ENCODE results near the gene NQO1. TPM values are rescaled to one million over a fixed set of nuclear protein-coding genes. Genes with fewer than 3 reads are reported as not detected.

The NQO1 gene
- total and polyA plus RNA-seq, 9 of the 15 experiments (the other 6 are each of a cell fraction or from before 2014, with no cell fraction given): 96.7 to 198 (median 122) TPM

DNA sequence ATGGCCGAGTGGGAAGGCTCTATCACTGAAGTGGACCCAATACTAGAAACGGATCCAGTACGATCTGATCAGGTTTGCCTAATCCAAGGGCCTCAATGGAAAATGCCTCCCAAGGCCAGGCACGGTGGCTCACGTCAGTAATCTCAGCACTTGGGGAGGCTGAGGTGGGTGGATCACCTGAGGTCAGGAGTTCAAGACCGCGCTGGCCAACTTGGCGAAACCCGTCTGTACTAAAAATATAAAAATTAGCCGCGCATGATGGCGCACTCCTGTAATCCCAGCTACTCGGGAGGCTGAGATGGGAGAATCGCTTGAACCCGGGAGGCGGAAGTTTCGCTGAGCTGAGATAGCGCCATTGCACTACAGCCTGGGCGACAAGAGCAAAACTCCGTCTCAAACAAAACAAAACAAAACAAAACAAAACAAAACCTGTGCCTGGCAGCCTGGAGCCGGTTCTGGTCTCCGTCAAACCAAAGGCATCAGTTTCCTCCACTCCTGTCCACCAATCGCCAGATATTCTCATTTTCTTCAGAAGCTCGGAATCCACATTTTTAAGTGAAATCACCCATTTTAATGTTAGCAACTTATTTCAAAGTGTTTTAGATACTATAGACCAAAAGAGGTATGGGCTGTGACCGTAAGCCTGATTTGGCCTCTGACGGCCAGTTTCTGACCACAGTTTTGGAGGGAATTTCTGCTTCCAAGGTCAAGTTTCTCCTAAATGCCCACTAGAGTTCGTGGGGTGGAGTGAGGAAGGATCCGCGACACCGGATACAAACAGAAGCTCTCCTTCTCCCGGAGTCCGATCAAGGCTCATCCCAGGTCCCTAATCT is 664 bp downstream of the NQO1 start (continued):
- TF ChIP-seq, protein P1, sequence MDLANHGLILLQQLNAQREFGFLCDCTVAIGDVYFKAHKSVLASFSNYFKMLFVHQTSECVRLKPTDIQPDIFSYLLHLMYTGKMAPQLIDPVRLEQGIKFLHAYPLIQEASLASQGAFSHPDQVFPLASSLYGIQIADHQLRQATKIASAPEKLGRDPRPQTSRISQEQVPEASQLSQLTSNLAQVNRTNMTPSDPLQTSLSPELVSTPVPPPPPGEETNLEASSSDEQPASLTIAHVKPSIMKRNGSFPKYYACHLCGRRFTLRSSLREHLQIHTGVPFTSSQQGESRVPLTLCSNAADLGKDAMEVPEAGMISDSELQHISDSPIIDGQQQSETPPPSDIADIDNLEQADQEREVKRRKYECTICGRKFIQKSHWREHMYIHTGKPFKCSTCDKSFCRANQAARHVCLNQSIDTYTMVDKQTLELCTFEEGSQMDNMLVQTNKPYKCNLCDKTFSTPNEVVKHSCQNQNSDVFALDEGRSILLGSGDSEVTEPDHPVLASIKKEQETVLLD (IDR thresholded peaks at IDR 0.05): peak; percentile 45; the same call in 1 of the 2 replicates
- peak; percentile 75 to 78; a peak in 3 of 4 replicates for TF ChIP-seq KDM1A (IDR thresholded peaks at IDR 0.05)

DNA sequence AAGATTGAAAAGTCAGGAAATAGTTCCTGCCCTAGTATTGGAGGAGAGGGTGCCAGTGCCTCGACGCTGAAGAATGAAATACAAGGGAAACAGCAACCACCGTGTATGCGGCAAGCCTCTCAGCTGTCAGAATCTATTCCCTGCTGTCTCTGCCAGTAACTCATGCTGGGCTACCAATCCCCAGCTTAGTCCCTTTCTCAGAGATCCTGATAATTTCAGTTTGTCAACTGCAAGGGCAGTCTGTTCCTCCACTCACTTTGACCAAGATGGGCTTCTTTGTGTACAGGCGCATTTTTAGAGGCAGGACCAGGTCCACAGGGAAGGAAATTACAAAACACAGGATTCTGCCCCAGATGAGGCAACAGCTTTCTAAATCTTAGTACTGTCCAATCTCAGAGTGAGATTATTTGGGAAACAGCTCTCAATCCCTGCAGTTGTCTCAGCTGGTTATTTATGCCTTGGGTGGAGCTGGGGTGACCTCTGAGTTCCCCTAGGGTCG is 1.3 kb downstream of the NQO1 start:
- intact Hi-C loops (cut with micrococcal nuclease) (no loop called here), in situ Hi-C loops (cut with MboI) (no loop called here)
- H3K36me3 ChIP-seq (ENCODE audit: control insufficient read depth, insufficient read depth, low read length): peaks cover 6% of the 10 kb centered on the region; the same call in 1 of the 3 replicates
- peak overlapping the region; percentile 96 for H2AFZ ChIP-seq (ENCODE audit: low read depth, low read length)
- no peaks in the 10 kb centered on the region for H3K9me3 ChIP-seq (replicated peaks; ENCODE audit: control insufficient read depth, insufficient read depth, low read depth, low read length)
- ATAC-seq: no peak
- no peaks in the 10 kb centered on the region; a peak in 1 of 5 replicates for H3K27me3 ChIP-seq (ENCODE audit: control insufficient read depth in 2 of 2, insufficient read depth in 2 of 2, low read length in 2 of 2)
- H3K79me2 ChIP-seq (ENCODE audit: control insufficient read depth, insufficient read depth, low read length): peaks cover 57% of the 10 kb centered on the region
- H3K27ac ChIP-seq (ENCODE audit: extremely low read depth, low read depth, low read length): peak overlapping the region; percentile 97
- ChIA-PET POLR2A (interaction anchor here (0.7 to 8.6 kb wide), 14 partner anchors 10 to 385 kb away, joined by 3 to 66 read pairs (median 4); partner anchors contain the start of gene NOB1), CTCF (ENCODE audit: low intra/inter-chr PET ratio) (no interaction called here)
- H3K4me2 ChIP-seq (ENCODE audit: insufficient read depth, low read length): peak overlapping the region; percentile 99
- peaks cover 26 to 44% of the 10 kb centered on the region in 2 experiments; a peak in 4 of 5 replicates for H3K4me1 ChIP-seq (replicated peaks in 1 of 2; ENCODE audit: control insufficient read depth in 2 of 2, insufficient read depth in 2 of 2, low read length in 2 of 2)
- no peak for FAIRE-seq
- no peaks in the 10 kb centered on the region for H4K20me1 ChIP-seq (replicated peaks; ENCODE audit: control insufficient read depth, insufficient read depth, low read length)
- peak in 1 of 4 experiments; percentile 24 for DNase-seq (ENCODE audit: extremely low read depth in 1 of 4, low spot score in 3 of 4)
- no TSS peak for BruUV-seq (replicated peaks)
- peak overlapping the region; percentile 52 for H3K4me3 ChIP-seq
- no peaks in the 10 kb centered on the region for H3K9me1 ChIP-seq (ENCODE audit: control insufficient read depth, insufficient read depth, low read length)
- WGBS (ENCODE audit: insufficient coverage, low coverage, missing lambda C conversion rate): 33% methylated on average over 6 of the region's 6 CpGs
- H3K9ac ChIP-seq (ENCODE audit: insufficient read depth in 1 of 2, low read depth in 2 of 2, low read length in 2 of 2): peak overlapping the region; percentile 89 to 92; a peak in 3 of 4 replicates
- TF ChIP-seq RCOR1 (IDR thresholded peaks at IDR 0.05; ENCODE audit: borderline replicate concordance in 1 of 2, low read depth in 2 of 2, low read length in 2 of 2) (peak in 1 of 2 experiments; percentile 82; a peak in 2 of 4 replicates), GABPA (tag; conservative IDR thresholded peaks at IDR 0.05; ENCODE audit: low read depth) (no peak), MAFG (tag; conservative IDR thresholded peaks at IDR 0.05) (no peak)
- TF ChIP-seq, protein P2, sequence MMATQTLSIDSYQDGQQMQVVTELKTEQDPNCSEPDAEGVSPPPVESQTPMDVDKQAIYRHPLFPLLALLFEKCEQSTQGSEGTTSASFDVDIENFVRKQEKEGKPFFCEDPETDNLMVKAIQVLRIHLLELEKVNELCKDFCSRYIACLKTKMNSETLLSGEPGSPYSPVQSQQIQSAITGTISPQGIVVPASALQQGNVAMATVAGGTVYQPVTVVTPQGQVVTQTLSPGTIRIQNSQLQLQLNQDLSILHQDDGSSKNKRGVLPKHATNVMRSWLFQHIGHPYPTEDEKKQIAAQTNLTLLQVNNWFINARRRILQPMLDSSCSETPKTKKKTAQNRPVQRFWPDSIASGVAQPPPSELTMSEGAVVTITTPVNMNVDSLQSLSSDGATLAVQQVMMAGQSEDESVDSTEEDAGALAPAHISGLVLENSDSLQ (IDR thresholded peaks at IDR 0.05): peak; percentile 75
- TF ChIP-seq, protein P3, sequence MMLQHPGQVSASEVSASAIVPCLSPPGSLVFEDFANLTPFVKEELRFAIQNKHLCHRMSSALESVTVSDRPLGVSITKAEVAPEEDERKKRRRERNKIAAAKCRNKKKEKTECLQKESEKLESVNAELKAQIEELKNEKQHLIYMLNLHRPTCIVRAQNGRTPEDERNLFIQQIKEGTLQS (IDR thresholded peaks at IDR 0.05): no peak
- TF ChIP-seq, protein P3 (CRISPR knock-in tag; conservative IDR thresholded peaks at IDR 0.05): no peak
- TF ChIP-seq, protein P4, sequence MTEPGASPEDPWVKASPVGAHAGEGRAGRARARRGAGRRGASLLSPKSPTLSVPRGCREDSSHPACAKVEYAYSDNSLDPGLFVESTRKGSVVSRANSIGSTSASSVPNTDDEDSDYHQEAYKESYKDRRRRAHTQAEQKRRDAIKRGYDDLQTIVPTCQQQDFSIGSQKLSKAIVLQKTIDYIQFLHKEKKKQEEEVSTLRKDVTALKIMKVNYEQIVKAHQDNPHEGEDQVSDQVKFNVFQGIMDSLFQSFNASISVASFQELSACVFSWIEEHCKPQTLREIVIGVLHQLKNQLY (CRISPR knock-in tag; conservative IDR thresholded peaks at IDR 0.05): no peak
- TF ChIP-seq, protein P5, sequence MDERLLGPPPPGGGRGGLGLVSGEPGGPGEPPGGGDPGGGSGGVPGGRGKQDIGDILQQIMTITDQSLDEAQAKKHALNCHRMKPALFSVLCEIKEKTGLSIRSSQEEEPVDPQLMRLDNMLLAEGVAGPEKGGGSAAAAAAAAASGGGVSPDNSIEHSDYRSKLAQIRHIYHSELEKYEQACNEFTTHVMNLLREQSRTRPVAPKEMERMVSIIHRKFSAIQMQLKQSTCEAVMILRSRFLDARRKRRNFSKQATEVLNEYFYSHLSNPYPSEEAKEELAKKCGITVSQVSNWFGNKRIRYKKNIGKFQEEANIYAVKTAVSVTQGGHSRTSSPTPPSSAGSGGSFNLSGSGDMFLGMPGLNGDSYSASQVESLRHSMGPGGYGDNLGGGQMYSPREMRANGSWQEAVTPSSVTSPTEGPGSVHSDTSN (CRISPR knock-in tag; IDR thresholded peaks at IDR 0.05; ENCODE audit: low read depth): no peak
- TF ChIP-seq, protein P5 (tag; conservative IDR thresholded peaks at IDR 0.05; ENCODE audit: low read depth): peak; percentile 76

Measured in K562 (cell line).